SIG-M5 (cell line): Measurements from ENCODE around the gene RNF25.
A peak's percentile ranks its signal among the peaks of the same experiment; 100 is the strongest.

Experiments used
- DNase-seq: peaks from one replicate; lab custom pipeline; 2025; lab: John Stamatoyannopoulos, UW

Gene RNF25

GRCh38 chr2:218680061-218680460 lies 8.3 kb upstream of the RNF25 start:
- no peak for DNase-seq

GRCh38 chr2:218679119-218679518 lies 7.3 kb upstream of the RNF25 start:
- DNase-seq: no peak

- DNase-seq: no peak
Observed at GRCh38 chr2:218671097-218671653, 627 bp downstream of the RNF25 start.

GRCh38 chr2:218664653-218665052 lies 7.1 kb downstream of the RNF25 start:
- no peak for DNase-seq

- DNase-seq: no peak
Observed at GRCh38 chr2:218663901-218664300, 7.9 kb downstream of the RNF25 start.

- no peak for DNase-seq
Observed at GRCh38 chr2:218662827-218663226, 9.0 kb downstream of the RNF25 start.

GRCh38 chr2:218662377-218662776 lies 9.4 kb downstream of the RNF25 start:
- no peak for DNase-seq

GRCh38 chr2:218659988-218660358 lies 11.8 kb downstream of the RNF25 start:
- DNase-seq: no peak

- DNase-seq: peak; percentile 86
Observed at GRCh38 chr2:218659258-218659987, 12.4 kb downstream of the RNF25 start, which contains the start of the genes BCS1L and ZNF142. Gene BCS1L, plus strand, starts transcription at chr2:218659683. Its CDS starts 1,305 bp downstream, at chr2:218660988. Gene ZNF142, minus strand, starts transcription at chr2:218659623. Its CDS starts 3,194 bp downstream, at chr2:218656429.

GRCh38 chr2:218658671-218659257 lies 13.0 kb downstream of the RNF25 start:
- no peak for DNase-seq

GRCh38 chr2:218655751-218656150 lies 16.1 kb downstream of the RNF25 start:
- no peak for DNase-seq

GRCh38 chr2:218648787-218649100 lies 23.1 kb downstream of the RNF25 start:
- DNase-seq: no peak

GRCh38 chr2:218648088-218648786 lies 23.6 kb downstream of the RNF25 start:
- no peak for DNase-seq

GRCh38 chr2:218645126-218645525 lies 26.7 kb downstream of the RNF25 start:
- no peak for DNase-seq

GRCh38 chr2:218644721-218645120 lies 27.1 kb downstream of the RNF25 start:
- no peak for DNase-seq

- no peak for DNase-seq
Observed at GRCh38 chr2:218643751-218644310, 28.0 kb downstream of the RNF25 start.

- no peak for DNase-seq
Observed at GRCh38 chr2:218642786-218643185, 29.0 kb downstream of the RNF25 start.

GRCh38 chr2:218642121-218642656 lies 29.6 kb downstream of the RNF25 start:
- no peak for DNase-seq

GRCh38 chr2:218638372-218638771 lies 33.4 kb downstream of the RNF25 start:
- DNase-seq: no peak

- no peak for DNase-seq
Observed at GRCh38 chr2:218635719-218636118, 36.1 kb downstream of the RNF25 start.

GRCh38 chr2:218631837-218632236 lies 40.0 kb downstream of the RNF25 start:
- DNase-seq: no peak

GRCh38 chr2:218627939-218628338 lies 43.9 kb downstream of the RNF25 start:
- DNase-seq: no peak
